Endodermal cell (in vitro differentiated cells): ENCODE data around the gene GNPNAT1. TPM values are rescaled to one million over a fixed set of nuclear protein-coding genes. Genes with fewer than 3 reads are reported as not detected.
A peak's percentile ranks its signal among the peaks of the same experiment; 100 is the strongest.

Experiments
- DNase-seq: peaks from one replicate; pipeline ENCODE4 v3.0.0-alpha.2; 2017
- H3K27ac ChIP-seq: 2 replicates; pipeline ENCODE4 v1.5.1; 2013; ENCODE audit warnings: mild to moderate bottlenecking, low read depth, low read length, moderate library complexity
- H3K27me3 ChIP-seq: 2 replicates; pipeline ENCODE4 v1.6.1; 2013; ENCODE audit warnings: mild to moderate bottlenecking, low read length, moderate library complexity; ENCODE audit not compliant: insufficient read depth, control insufficient read depth, poor library complexity, severe bottlenecking
- H3K36me3 ChIP-seq: 2 replicates; pipeline ENCODE4 v1.7.0; 2013; ENCODE audit warnings: mild to moderate bottlenecking, low read length, moderate library complexity; ENCODE audit not compliant: control insufficient read depth, insufficient read depth
- H3K4me1 ChIP-seq: one replicate; pipeline ENCODE4 v1.7.0; 2013; ENCODE audit warnings: low read length; ENCODE audit not compliant: control insufficient read depth, insufficient read depth
- H3K4me3 ChIP-seq: 2 replicates; pipeline ENCODE4 v1.5.1; 2013; ENCODE audit warnings: mild to moderate bottlenecking, low read length, moderate library complexity
- H3K9ac ChIP-seq: 2 replicates; pipeline ENCODE4 v1.6.1; 2013; ENCODE audit warnings: mild to moderate bottlenecking, low read length, moderate library complexity; ENCODE audit not compliant: poor library complexity, severe bottlenecking; ENCODE audit errors: extremely low read depth
- H3K9me3 ChIP-seq: 2 replicates; pipeline ENCODE4 v1.6.1; 2013; ENCODE audit warnings: mild to moderate bottlenecking, low read length, moderate library complexity; ENCODE audit not compliant: control insufficient read depth
- H3K27ac Mint-ChIP-seq: 2 replicates; pipeline ENCODE4 v1.8.0; 2020; ENCODE audit warnings: mixed read lengths
- H3K27me3 Mint-ChIP-seq: 2 replicates; pipeline ENCODE4 v1.8.0; 2021; ENCODE audit warnings: mild to moderate bottlenecking, mixed read lengths; ENCODE audit not compliant: insufficient read depth
- H3K36me3 Mint-ChIP-seq: 2 replicates; pipeline ENCODE4 v1.8.0; 2020; ENCODE audit warnings: low read depth, mixed read lengths
- H3K4me1 Mint-ChIP-seq: 2 replicates; pipeline ENCODE4 v1.8.0; 2020; ENCODE audit warnings: mixed read lengths
- H3K4me3 Mint-ChIP-seq: 2 replicates; pipeline ENCODE4 v1.8.0; 2020; ENCODE audit warnings: mild to moderate bottlenecking, moderate library complexity, mixed read lengths
- H3K9me3 Mint-ChIP-seq: 2 replicates; pipeline ENCODE4 v1.8.0; 2020; ENCODE audit warnings: mild to moderate bottlenecking, mixed read lengths
- CTCF ChIP-seq: fragments of 200-600 bp; sonication (generic); conservative IDR thresholded peaks from 2 replicates; pipeline ENCODE4 v1.5.0; 2021; ENCODE audit warnings: antibody characterized with exemption, mild to moderate bottlenecking
- WGBS, 2 experiments: methylation state at CpG; one replicate each; pipeline versions ENCODE4 v1.1.5 to v1.1.7; 2013; ENCODE audit warnings: missing lambda C conversion rate in 2 of 2, mixed read lengths in 1 of 2; ENCODE audit not compliant: insufficient coverage in 1 of 2, insufficient read length in 1 of 2; 5-methylcytosine and 5-hydroxymethylcytosine counted together
- total RNA-seq, 2 donors: library from RNA; stranded (reverse); fragmentation: NEBNext Ultra II Directional in 1 of 2; extraction: Animal tissue kit (Norgen Biotek cat#: 25700) in 1 of 2; gene quantifications; 2 replicates in 1 of 2; 3 replicates in 1 of 2; pipeline ENCODE4 v1.2.1, GENCODE V29; 2021

GNPNAT1 gene
- total RNA-seq, 2 donors from 2014 or later = 68.4 to 78.2 TPM

- Histone ChIP-seq H3K9me3 (no peaks in the 10 kb centered on the region), H3K27ac (no peak overlapping the region), H3K4me3 (no peak overlapping the region), H3K9ac (no peak overlapping the region), H3K36me3 (no peaks in the 10 kb centered on the region), H3K4me1 (peaks cover 30% of the 10 kb centered on the region), H3K27me3 (no peaks in the 10 kb centered on the region)
- no peaks in the 10 kb centered on the region for H3K9me3 Mint-ChIP-seq
- 90 to 95% methylated on average over 2 to 5 of the region's 5 CpGs for WGBS, 2 experiments
- no peak overlapping the region for H3K4me3 Mint-ChIP-seq
- DNase-seq = no peak
- peak overlapping the region; percentile 52 for H3K27ac Mint-ChIP-seq
- H3K36me3 Mint-ChIP-seq = no peaks in the 10 kb centered on the region
- no peaks in the 10 kb centered on the region for H3K27me3 Mint-ChIP-seq
- H3K4me1 Mint-ChIP-seq = peaks cover 54% of the 10 kb centered on the region
- TF ChIP-seq CTCF = no peak
Measured at GRCh38 chr14:52833891-52834290, 42.5 kb upstream of the GNPNAT1 start.

- Histone ChIP-seq H3K9ac (no peak overlapping the region), H3K9me3 (no peaks in the 10 kb centered on the region), H3K27ac (no peak overlapping the region), H3K4me1 (peaks cover 21% of the 10 kb centered on the region), H3K4me3 (no peak overlapping the region), H3K36me3 (no peaks in the 10 kb centered on the region), H3K27me3 (no peaks in the 10 kb centered on the region)
- peaks cover 51% of the 10 kb centered on the region for H3K4me1 Mint-ChIP-seq
- no peak overlapping the region for H3K4me3 Mint-ChIP-seq
- no peak for DNase-seq
- no peak for TF ChIP-seq CTCF
- H3K27me3 Mint-ChIP-seq = no peaks in the 10 kb centered on the region
- H3K36me3 Mint-ChIP-seq = no peaks in the 10 kb centered on the region
- WGBS, 2 experiments = 82 to 88% methylated on average over 5 of the region's 7 CpGs
- H3K9me3 Mint-ChIP-seq = no peaks in the 10 kb centered on the region
- peak overlapping the region; percentile 60 for H3K27ac Mint-ChIP-seq
Measured at GRCh38 chr14:52829527-52830185, 38.2 kb upstream of the GNPNAT1 start.

GRCh38 chr14:52827426-52827825 is 36.0 kb upstream of the GNPNAT1 start:
- no peak for TF ChIP-seq CTCF
- no peaks in the 10 kb centered on the region for H3K27me3 Mint-ChIP-seq
- H3K36me3 Mint-ChIP-seq = no peaks in the 10 kb centered on the region
- no peak overlapping the region for H3K4me3 ChIP-seq
- H3K4me3 Mint-ChIP-seq = peak overlapping the region; percentile 18
- peaks cover 17% of the 10 kb centered on the region for H3K4me1 ChIP-seq
- peak overlapping the region; percentile 91 for H3K27ac Mint-ChIP-seq
- H3K9me3 ChIP-seq = no peaks in the 10 kb centered on the region
- peak; percentile 71 for DNase-seq
- no peaks in the 10 kb centered on the region for H3K36me3 ChIP-seq
- H3K9ac ChIP-seq = peak overlapping the region; percentile 18
- H3K27ac ChIP-seq = no peak overlapping the region
- H3K9me3 Mint-ChIP-seq = no peaks in the 10 kb centered on the region
- H3K4me1 Mint-ChIP-seq = peaks cover 48% of the 10 kb centered on the region
- H3K27me3 ChIP-seq = no peaks in the 10 kb centered on the region
